Activated CD4-positive, alpha-beta memory T cell treated with anti-CD3 and anti-CD28 coated beads, Interleukin-2, amount 10 ng/mL, durations not matched to agents 7 days and 5 days (primary cell): Measurements from ENCODE around the gene C1QTNF5. TPM values are rescaled to one million over a fixed set of nuclear protein-coding genes. Genes with fewer than 3 reads are reported as not detected.

Experiments used
- CTCF ChIA-PET: fragments of 350-600 bp; sonication (Branson Sonifier 250); formaldehyde crosslinking; loops from one replicate; lab custom pipeline; 2021; ENCODE audit warnings: antibody characterized with exemption, inconsistent platforms; lab: Charles Lee
- POLR2A ChIA-PET: fragments of 350-600 bp; sonication (Branson Sonifier 250); formaldehyde crosslinking; loops from one replicate; lab custom pipeline; 2021; ENCODE audit warnings: antibody characterized with exemption; lab: Charles Lee
- DNase-seq: peaks from one replicate; pipeline ENCODE4 v3.0.0-alpha.2; 2020
- H3K27ac Mint-ChIP-seq: one replicate; pipeline ENCODE4 v1.8.0; 2021; ENCODE audit warnings: mild to moderate bottlenecking, mixed read lengths
- H3K27me3 Mint-ChIP-seq: one replicate; pipeline ENCODE4 v1.8.0; 2021; ENCODE audit warnings: mixed read lengths
- H3K36me3 Mint-ChIP-seq: one replicate; pipeline ENCODE4 v1.8.0; 2021; ENCODE audit warnings: low read depth, mixed read lengths
- H3K4me1 Mint-ChIP-seq: one replicate; pipeline ENCODE4 v1.8.0; 2021; ENCODE audit warnings: mixed read lengths
- H3K4me3 Mint-ChIP-seq: one replicate; pipeline ENCODE4 v1.8.0; 2021; ENCODE audit warnings: mild to moderate bottlenecking, mixed read lengths
- H3K9me3 Mint-ChIP-seq: one replicate; pipeline ENCODE4 v1.8.0; 2021; ENCODE audit warnings: mixed read lengths
- total RNA-seq, 2 experiments: library from RNA; stranded (reverse); gene quantifications; one replicate each; pipeline ENCODE4 v1.2.3, GENCODE V29; 2021

Gene C1QTNF5
- total RNA-seq, 2 experiments from 2014 or later = not detected

DNA sequence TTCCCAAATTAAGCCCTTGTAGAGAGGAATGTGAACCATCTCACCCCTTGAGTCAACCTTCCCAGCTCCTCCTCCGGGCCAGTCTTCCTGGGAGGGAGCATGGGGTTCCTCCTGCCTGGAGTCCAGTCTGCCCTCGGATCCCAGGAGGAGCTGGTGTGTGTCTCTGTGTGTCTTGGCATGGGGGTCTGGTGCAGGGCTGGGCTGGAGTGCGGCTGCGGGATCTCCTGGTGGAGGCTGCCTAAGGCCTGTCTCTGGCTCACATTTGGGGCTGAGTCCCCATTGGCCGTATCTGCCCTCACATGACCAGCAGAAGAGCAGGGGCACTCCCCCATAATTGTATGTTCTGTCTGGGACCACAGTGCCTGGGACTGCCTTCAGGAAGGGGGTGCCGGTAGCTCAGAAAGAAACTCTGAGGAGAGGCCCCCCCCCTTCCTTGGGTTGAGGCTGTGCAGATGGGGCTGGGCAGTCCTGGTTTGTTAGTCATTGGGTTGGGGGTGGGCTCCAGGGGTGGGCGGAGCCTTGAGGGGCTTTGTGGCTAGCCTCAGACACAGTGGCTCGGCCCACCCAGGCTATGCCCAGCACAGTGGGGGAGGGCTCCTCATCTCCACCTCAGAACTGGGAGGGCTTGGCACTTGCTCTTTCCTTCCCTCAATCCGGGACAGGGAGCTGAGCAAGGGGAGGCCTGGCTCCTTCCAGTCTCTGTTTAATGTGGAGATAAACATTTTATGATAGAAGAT is 2.9 kb downstream of the C1QTNF5 start:
- no peaks in the 10 kb centered on the region for H3K9me3 Mint-ChIP-seq
- no peak for DNase-seq
- H3K4me3 Mint-ChIP-seq = peak overlapping the region; percentile 21
- POLR2A ChIA-PET = interaction anchor here (0.8 to 2.5 kb wide), 10 partner anchors 13 to 271 kb away, joined by 3 to 17 read pairs (median 4); partner anchors contain the start of genes HMBS and NLRX1
- CTCF ChIA-PET = interaction anchor here (0.5 to 6.7 kb wide), 44 partner anchors 8 to 1133 kb away, joined by 3 to 136 read pairs (median 4); partner anchors contain the start of genes CBL, NLRX1, USP2 and VPS11
- H3K27ac Mint-ChIP-seq = no peak overlapping the region
- H3K4me1 Mint-ChIP-seq = peaks cover 66% of the 10 kb centered on the region
- H3K36me3 Mint-ChIP-seq = peaks cover 21% of the 10 kb centered on the region
- peaks cover 31% of the 10 kb centered on the region for H3K27me3 Mint-ChIP-seq

DNA sequence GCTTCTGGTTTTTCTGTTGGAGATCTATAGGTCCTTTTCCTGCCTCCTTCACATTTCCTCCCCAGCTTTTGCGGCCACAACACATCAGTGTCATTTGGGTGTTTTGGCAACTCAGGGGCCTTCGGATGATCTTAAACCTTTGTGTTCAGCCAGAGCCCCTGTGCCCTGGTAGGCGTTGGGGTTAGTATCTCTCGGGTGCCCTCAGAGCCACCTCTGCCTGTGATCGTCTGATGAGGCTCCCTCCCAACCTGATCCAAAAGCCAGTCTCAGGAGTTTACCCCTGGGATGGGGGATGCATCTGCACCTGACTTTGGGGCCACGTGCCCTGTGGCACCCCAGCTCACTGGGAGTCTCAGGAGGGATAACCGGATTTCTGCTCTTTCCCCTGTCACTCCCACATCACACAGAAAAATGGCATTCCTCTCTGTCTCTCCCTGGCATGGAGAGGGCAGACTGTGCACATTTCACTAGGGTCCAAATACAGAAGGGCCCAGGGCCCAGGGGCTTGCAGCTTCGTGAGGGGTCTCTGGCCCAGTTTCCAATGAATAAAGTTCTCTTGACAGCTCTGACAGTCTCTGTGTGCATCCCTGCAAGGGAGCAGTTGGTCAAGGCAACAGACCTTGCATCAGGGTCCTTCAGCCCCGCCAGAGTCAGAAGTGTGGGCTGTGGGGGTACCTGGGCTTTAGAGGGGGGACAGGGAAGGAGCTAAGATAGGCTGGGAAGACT is 3.8 kb downstream of the C1QTNF5 start:
- Mint-ChIP-seq H3K4me3 (peak overlapping the region; percentile 61), H3K36me3 (peaks cover 21% of the 10 kb centered on the region), H3K27me3 (peaks cover 23% of the 10 kb centered on the region), H3K9me3 (no peaks in the 10 kb centered on the region), H3K27ac (peak overlapping the region; percentile 44), H3K4me1 (peaks cover 68% of the 10 kb centered on the region)
- ChIA-PET POLR2A (interaction anchor here (1.2 to 2.5 kb wide), 4 partner anchors 14 to 241 kb away, joined by 3 to 17 read pairs (median 5); partner anchors contain the start of gene NLRX1), CTCF (interaction anchor here (0.6 to 6.7 kb wide), 8 partner anchors 11 to 168 kb away, joined by 3 to 136 read pairs (median 16); partner anchors contain the start of genes CBL and NLRX1)
- no peak for DNase-seq

DNA sequence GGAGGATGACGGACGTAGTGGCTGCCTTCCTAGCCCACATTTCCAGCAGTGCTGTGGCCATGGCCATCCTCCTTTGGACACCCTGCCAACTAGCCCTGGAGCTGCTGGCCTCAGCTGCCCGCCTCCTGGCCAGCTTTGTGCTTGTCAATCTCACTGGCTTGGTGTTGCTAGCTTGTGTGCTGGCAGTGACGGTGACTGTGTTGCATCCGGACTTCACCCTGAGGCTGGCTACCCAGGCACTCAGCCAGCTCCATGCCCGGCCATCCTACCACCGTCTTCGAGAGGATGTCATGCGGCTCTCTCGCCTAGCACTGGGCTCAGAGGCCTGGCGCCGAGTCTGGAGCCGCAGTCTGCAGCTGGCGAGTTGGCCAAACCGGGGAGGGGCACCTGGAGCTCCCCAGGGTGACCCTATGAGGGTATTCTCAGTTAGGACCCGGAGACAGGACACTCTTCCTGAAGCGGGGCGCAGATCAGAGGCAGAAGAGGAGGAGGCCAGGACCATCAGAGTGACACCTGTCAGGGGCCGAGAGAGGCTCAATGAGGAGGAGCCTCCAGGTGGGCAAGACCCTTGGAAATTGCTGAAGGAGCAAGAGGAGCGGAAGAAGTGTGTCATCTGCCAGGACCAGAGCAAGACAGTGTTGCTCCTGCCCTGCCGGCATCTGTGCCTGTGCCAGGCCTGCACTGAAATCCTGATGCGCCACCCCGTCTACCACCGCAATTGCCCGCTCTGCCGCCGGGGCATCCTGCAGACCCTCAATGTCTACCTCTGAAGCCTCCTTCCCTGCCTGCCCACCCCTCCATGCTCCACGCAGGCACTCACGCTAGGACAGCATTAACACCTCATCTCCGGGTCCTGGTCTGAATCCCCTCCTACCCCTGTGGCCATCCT is 4.8 kb downstream of the C1QTNF5 start:
- peaks cover 15% of the 10 kb centered on the region for H3K27me3 Mint-ChIP-seq
- POLR2A ChIA-PET = interaction anchor here (2.1 kb wide), 2 partner anchors 14 to 167 kb away, joined by 8 to 13 read pairs; partner anchors contain the start of gene NLRX1
- no peak for DNase-seq
- H3K36me3 Mint-ChIP-seq = peaks cover 21% of the 10 kb centered on the region
- H3K9me3 Mint-ChIP-seq = no peaks in the 10 kb centered on the region
- H3K4me1 Mint-ChIP-seq = peaks cover 64% of the 10 kb centered on the region
- H3K27ac Mint-ChIP-seq = peak overlapping the region; percentile 94
- CTCF ChIA-PET = interaction anchor here (2.2 to 6.7 kb wide), 2 partner anchors 12 to 20 kb away, joined by 10 to 136 read pairs; no protein-coding TSS in a partner anchor
- H3K4me3 Mint-ChIP-seq = peak overlapping the region; percentile 100

DNA sequence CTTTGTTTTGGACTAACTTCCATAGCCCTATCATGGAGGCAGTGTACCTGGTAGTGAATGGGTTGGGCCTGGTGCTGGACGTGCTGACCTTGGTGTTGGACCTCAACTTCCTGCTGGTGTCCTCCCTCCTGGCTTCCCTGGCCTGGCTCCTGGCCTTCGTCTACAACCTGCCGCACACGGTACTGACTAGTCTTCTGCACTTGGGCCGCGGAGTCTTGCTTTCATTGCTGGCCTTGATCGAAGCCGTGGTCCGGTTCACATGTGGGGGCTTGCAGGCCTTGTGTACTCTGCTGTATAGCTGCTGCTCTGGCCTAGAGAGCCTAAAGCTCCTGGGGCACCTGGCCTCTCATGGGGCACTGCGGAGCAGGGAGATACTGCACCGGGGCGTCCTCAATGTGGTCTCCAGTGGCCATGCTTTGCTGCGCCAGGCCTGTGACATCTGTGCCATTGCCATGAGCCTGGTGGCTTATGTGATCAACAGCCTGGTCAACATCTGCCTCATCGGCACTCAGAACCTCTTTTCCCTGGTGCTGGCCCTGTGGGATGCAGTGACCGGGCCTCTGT is 5.5 kb downstream of the C1QTNF5 start:
- POLR2A ChIA-PET = interaction anchor here (0.9 to 2.1 kb wide), 5 partner anchors 13 to 268 kb away, joined by 3 to 13 read pairs (median 6); partner anchors contain the start of genes CBL, NLRX1 and VPS11
- peaks cover 17% of the 10 kb centered on the region for H3K27me3 Mint-ChIP-seq
- peaks cover 62% of the 10 kb centered on the region for H3K4me1 Mint-ChIP-seq
- H3K9me3 Mint-ChIP-seq = no peaks in the 10 kb centered on the region
- CTCF ChIA-PET = interaction anchor here (1.1 to 6.7 kb wide), 5 partner anchors 12 to 46 kb away, joined by 4 to 136 read pairs (median 10); partner anchors contain the start of gene USP2
- H3K4me3 Mint-ChIP-seq = peak overlapping the region; percentile 100
- peaks cover 21% of the 10 kb centered on the region for H3K36me3 Mint-ChIP-seq
- no peak for DNase-seq
- peak overlapping the region; percentile 94 for H3K27ac Mint-ChIP-seq

DNA sequence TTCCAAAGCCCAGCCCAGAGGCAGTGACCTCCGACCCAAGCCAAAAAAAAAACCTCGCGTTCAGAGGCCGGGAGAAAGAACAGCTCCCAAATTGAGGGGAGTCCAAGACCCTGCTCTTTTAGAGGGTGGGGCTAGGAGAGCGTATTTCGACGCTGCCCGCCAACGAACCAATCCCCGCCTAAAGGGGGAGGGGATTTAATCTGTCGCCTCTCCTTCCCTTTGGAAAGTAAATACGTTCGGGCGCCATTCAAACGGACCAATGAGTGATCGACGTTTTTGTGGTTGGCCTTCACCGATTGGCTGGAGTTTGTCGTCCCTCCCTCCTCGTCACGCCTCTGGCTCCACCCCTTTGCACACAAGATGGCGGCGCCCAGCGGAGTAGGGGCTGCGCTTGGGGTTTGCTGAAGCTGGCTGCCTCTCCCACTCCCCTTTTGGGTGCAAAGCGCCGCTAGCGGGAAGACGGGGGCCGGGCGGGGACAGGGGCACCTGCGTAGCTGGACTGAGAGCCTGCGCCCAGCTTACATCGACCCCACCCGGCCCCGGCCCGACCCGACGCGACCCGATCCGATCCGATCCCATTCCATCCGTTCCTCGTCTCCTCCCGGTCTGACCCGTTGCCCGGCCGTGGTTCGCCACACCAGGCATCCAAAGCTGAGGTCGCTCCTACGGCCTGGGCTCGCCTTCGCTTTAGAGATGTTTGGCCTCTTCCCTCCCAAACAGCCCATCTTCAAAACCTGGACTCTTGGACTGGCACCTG is 6.3 kb downstream of the C1QTNF5 start, which contains the start of gene RNF26:
Gene RNF26 (plus strand): TSS at position 354 of the 757 bp plus-strand sequence. CDS start 596 bp downstream, outside the sequence.
- Mint-ChIP-seq H3K9me3 (no peaks in the 10 kb centered on the region), H3K4me3 (peak within 1 kb of the TSS; percentile 100), H3K4me1 (peaks cover 60% of the 10 kb centered on the region), H3K36me3 (peaks cover 20% of the 10 kb centered on the region), H3K27me3 (peaks cover 19% of the 10 kb centered on the region), H3K27ac (peak within 1 kb of the TSS; percentile 94)
- peak; percentile 96 for DNase-seq
- CTCF ChIA-PET = interaction anchor here (1.1 to 2.2 kb wide), 4 partner anchors 11 to 47 kb away, joined by 4 to 14 read pairs (median 9); partner anchors contain the start of gene USP2
- POLR2A ChIA-PET = interaction anchor here (0.6 to 2.1 kb wide), 12 partner anchors 9 to 267 kb away, joined by 3 to 13 read pairs (median 4); partner anchors contain the start of genes C2CD2L, CBL, NLRX1 and VPS11

DNA sequence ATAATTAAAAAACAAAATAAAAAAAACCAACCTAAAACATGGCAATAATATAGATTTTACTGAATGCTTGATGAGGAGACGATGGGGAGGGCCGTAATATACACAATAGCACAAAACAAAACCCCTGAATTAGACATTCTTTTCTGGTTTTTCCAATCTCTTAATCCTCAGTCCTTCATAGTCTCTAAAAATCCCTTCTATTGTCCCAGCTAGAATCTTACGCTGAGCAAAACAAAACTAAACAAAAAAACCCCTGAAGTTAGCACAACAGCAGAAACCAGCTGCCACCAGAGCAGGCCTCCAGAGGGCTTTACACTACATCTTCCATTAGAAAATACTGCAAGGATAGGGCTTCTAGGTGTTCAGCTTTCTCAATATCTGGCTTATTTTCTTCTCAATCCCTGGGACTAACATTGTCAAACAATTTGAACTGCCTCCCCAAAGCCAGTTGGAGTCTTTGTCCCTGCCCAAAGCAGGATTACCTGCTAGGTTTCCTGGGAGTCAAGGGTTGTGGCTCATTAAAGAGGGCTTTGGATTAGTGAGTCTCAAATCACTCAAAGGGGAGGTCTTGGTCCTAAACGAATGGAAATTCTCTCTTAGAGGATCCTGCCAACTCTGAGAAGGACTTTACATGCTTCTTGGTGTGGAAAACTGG is 8.4 kb downstream of the C1QTNF5 start:
- peaks cover 44% of the 10 kb centered on the region for H3K4me1 Mint-ChIP-seq
- H3K36me3 Mint-ChIP-seq = peaks cover 15% of the 10 kb centered on the region
- ChIA-PET CTCF (interaction anchor here (0.8 to 2.6 kb wide), 3 partner anchors 8 to 11 kb away, joined by 3 to 24 read pairs (median 4); no protein-coding TSS in a partner anchor), POLR2A (interaction anchor here (1.3 kb wide), 1 partner anchor 11 kb away, joined by 7 read pairs; no protein-coding TSS in a partner anchor)
- DNase-seq = no peak
- no peaks in the 10 kb centered on the region for H3K9me3 Mint-ChIP-seq
- H3K4me3 Mint-ChIP-seq = no peak overlapping the region
- peaks cover 16% of the 10 kb centered on the region for H3K27me3 Mint-ChIP-seq
- H3K27ac Mint-ChIP-seq = no peak overlapping the region

DNA sequence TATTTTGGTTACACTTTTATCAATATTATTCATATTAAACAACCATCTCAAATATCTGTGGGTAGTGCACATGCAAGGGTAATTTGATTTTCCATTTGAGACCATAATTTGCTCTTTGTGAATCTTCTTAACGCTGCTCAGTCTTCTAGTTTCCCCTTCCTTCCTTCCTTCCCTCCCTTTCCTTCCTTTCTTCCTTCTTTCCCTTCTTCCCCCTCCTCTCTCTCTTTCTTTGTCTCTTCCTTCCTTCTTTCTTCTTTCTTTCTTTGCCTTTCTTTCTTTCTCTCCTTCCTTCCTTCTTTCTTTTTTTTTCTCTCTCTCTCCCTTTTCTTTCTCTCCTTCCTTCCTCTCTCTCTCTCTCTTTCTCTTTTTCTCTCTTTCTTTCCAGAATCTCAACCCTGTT is 10.4 kb downstream of the C1QTNF5 start:
- peaks cover 16% of the 10 kb centered on the region for H3K27me3 Mint-ChIP-seq
- peaks cover 24% of the 10 kb centered on the region for H3K4me1 Mint-ChIP-seq
- no peak for DNase-seq
- peaks cover 5% of the 10 kb centered on the region for H3K36me3 Mint-ChIP-seq
- no peak overlapping the region for H3K27ac Mint-ChIP-seq
- ChIA-PET POLR2A (no interaction called here), CTCF (interaction anchor here (0.7 to 1.1 kb wide), 2 partner anchors 8 to 14 kb away, joined by 3 to 4 read pairs; no protein-coding TSS in a partner anchor)
- no peaks in the 10 kb centered on the region for H3K9me3 Mint-ChIP-seq
- H3K4me3 Mint-ChIP-seq = no peak overlapping the region

DNA sequence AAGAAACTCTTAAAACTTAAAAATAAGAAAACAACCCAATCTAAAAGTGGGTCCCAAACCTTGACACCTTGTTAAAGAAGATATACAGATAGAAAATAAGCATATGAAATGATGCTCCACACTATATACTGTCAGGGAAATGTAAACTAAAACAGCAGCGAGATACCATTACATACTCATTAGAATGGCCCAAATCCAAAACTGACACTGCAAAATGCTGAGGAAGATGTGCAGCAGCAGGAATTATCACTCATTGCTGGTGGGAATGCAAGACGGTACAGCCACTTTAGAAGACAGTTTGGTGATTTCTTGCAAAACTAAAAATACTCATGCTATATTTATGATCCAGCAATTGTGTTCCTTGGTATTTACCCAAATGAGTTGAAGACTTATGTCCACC is 11.4 kb downstream of the C1QTNF5 start:
- H3K4me3 Mint-ChIP-seq = no peak overlapping the region
- ChIA-PET CTCF (interaction anchor here (0.7 to 4.1 kb wide), 4 partner anchors 9 to 214 kb away, joined by 4 to 15 read pairs (median 6); no protein-coding TSS in a partner anchor), POLR2A (no interaction called here)
- no peaks in the 10 kb centered on the region for H3K9me3 Mint-ChIP-seq
- H3K4me1 Mint-ChIP-seq = peaks cover 16% of the 10 kb centered on the region
- H3K36me3 Mint-ChIP-seq = no peaks in the 10 kb centered on the region
- H3K27ac Mint-ChIP-seq = no peak overlapping the region
- peaks cover 16% of the 10 kb centered on the region for H3K27me3 Mint-ChIP-seq
- DNase-seq = no peak

DNA sequence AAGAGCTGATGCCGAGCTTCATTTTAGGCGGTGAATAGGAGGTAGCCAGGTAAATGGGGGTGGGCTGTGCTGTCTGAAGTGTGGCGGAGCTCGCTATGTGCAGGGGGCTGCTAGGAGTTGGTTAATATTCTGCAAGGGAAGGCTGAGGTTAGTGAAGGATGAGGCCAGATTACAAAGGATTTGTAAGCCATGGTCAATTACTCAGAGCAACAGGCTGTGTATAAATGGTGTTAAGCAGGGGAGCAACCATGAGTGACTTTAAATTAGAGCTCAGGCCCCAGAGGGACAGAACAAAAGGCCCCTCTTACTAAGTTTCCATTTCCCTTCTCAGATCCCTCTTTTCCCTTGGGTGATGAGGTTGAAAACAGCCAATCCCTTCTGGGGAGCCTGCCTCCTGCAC is 16.5 kb downstream of the C1QTNF5 start:
- Mint-ChIP-seq H3K9me3 (no peaks in the 10 kb centered on the region), H3K27ac (no peak overlapping the region), H3K27me3 (peaks cover 8% of the 10 kb centered on the region), H3K4me1 (peaks cover 30% of the 10 kb centered on the region), H3K4me3 (no peak overlapping the region), H3K36me3 (no peaks in the 10 kb centered on the region)
- ChIA-PET POLR2A (interaction anchor here (0.9 to 1.9 kb wide), 4 partner anchors 10 to 229 kb away, joined by 3 to 6 read pairs (median 3); partner anchors contain the start of genes CBL and RNF26), CTCF (interaction anchor here (0.6 to 10.8 kb wide), 25 partner anchors 8 to 544 kb away, joined by 3 to 136 read pairs (median 6); partner anchors contain the start of genes C1QTNF5, CBL, DPAGT1 and NLRX1)
- DNase-seq = no peak

DNA sequence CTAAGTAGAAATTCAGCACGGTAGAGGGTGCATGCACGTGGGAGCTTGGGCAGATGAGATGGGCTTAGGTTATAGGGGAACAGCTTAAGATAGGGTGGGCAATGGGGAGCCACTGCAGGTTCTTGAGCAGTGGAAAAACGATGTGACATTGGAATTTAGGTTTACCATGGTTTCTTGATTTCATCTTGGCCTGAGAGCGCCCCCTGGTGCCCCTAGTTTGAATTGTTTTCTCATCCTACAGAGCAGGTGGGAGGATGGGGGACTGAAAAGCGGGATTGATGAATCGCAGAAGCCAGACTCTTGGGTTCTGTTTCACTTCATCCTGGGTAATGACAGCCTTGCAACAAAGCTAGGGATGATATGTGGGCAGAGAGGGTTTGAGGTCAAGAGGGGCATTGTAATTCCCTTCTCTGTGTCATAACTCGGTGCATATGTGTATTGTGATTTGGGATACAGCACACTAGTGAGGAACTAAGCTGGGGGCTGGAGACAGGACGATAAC is 17.1 kb downstream of the C1QTNF5 start:
- peak; percentile 83 for DNase-seq
- Mint-ChIP-seq H3K36me3 (no peaks in the 10 kb centered on the region), H3K4me3 (no peak overlapping the region), H3K27me3 (peaks cover 9% of the 10 kb centered on the region), H3K27ac (no peak overlapping the region), H3K4me1 (peaks cover 35% of the 10 kb centered on the region), H3K9me3 (no peaks in the 10 kb centered on the region)
- CTCF ChIA-PET = interaction anchor here (0.9 to 10.8 kb wide), 30 partner anchors 8 to 257 kb away, joined by 3 to 136 read pairs (median 6); partner anchors contain the start of genes C1QTNF5, CBL, DPAGT1 and HINFP
- POLR2A ChIA-PET = interaction anchor here (0.9 to 3.5 kb wide), 8 partner anchors 11 to 229 kb away, joined by 3 to 17 read pairs (median 4); partner anchors contain the start of genes CBL and RNF26
